HG02642 (cell line): ENCODE results near the gene TNFRSF19.
"Not testable (repeated sequence)": the region's sequence is repeated elsewhere in the genome, so short reads cannot be mapped to it uniquely, and the experiment has no call there.

Source experiments
- ATAC-seq: cut with Tn5 transposase; IDR thresholded peaks from one replicate; pipeline ENCODE4 v1.9.1; 2021; ENCODE audit warnings: mild to moderate bottlenecking; ENCODE audit not compliant: unreplicated experiment, poor library complexity

TNFRSF19 gene

DNA sequence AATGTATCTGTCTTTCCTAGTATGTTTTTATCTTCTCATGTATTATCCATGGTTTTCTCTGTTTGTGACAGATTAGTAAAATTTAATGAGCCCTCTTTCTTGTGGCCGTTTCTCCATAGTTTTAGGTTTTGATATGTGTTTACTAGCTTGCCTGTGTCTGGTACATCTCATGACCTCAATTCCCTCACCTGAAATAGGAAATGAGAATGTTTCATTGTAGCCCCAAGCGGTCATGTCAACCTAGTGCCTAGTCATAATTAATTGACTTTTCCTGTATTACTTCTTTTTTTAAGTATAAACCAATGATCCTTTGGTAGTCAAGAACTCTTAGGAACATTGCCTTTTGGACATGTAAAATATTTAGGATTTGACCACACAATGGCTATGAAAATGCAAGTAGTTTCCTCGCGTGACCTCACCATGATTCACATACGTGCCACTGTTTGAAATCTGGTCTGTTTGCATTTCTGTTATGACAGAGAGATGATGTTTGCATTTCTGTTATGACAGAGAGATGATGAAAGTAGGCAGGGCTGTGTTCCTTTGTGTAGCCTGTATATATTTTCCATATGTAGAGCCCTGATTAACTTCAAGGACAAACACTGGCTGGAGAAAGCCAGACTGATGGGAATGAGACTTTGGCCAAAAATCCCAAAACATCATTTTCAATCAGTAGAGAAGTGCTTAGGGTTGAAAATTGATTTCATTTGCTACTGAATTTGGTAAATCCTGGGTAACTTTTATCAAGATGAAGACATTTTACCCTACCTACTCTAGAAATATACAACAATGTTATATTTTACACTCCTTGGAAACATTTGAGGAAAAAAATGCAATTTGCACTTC is 104.8 kb downstream of the TNFRSF19 start:
- ATAC-seq = no peak

DNA sequence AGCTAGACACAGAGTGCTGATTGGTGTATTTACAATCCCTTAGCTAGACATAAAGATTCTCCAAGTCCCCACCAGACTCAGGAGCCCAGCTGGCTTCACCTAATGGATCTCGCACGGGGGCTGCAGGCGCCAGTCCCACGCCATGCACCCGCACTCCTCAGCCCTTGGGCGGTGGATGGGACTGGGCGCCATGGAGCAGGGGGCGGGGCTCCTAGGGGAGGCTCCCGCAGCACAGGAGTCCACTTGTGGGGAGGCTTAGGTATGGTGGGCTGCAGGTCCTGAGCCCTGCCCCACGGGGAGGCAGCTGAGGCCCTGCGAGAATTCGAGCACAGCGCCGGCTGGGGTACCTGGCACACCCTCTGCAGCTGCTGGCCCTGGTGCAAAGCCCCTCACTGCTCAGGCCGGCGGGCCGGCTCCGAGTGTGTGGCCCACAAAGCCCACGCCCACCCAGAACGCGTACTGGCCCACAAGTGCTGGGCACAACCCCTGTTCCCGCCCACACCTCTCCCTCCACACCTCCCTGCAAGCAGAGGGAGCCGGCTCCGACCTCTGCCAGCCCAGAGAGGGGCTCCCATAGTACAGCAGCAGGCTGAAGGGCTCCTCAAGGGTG is 107.6 kb downstream of the TNFRSF19 start:
- not testable (repeated sequence) for ATAC-seq

DNA sequence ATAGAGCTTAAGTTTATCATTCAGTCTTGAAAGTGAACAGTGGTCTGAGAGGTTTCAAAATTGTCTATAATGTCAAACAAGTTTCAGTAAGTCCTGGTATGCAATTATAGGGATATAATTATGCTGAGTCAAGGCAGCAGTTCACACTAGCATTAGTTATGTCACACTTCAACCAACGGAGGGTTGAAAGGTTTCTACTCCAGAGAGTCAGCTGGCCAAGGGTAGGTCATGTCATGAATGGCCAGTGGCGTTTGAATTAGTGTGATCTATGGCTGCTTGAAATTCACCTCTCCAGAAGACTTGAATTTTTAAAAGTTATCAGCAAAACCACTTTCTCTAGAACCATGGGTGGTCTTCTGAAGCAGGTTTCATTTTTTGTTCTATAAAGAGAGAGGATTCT is 108.6 kb downstream of the TNFRSF19 start:
- no peak for ATAC-seq

DNA sequence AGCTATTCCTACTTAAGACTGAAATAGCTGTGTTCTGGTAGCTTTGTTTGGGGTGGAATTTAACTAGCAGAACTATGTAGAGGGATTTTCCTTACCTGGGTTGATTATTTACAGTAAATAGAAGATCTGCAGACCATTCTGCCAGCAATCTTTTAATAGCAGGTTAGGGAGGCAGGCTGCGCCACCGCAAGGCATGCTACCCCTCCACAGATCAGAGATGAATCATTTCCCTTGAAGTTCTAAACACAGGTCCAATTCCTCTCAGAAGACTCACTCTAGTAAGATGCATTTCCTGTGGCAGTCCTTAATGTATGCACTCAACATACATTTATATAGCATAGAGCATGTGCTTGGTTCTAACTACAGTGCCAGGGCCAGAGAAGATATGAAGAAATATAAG is 109.0 kb downstream of the TNFRSF19 start:
- ATAC-seq = no peak

DNA sequence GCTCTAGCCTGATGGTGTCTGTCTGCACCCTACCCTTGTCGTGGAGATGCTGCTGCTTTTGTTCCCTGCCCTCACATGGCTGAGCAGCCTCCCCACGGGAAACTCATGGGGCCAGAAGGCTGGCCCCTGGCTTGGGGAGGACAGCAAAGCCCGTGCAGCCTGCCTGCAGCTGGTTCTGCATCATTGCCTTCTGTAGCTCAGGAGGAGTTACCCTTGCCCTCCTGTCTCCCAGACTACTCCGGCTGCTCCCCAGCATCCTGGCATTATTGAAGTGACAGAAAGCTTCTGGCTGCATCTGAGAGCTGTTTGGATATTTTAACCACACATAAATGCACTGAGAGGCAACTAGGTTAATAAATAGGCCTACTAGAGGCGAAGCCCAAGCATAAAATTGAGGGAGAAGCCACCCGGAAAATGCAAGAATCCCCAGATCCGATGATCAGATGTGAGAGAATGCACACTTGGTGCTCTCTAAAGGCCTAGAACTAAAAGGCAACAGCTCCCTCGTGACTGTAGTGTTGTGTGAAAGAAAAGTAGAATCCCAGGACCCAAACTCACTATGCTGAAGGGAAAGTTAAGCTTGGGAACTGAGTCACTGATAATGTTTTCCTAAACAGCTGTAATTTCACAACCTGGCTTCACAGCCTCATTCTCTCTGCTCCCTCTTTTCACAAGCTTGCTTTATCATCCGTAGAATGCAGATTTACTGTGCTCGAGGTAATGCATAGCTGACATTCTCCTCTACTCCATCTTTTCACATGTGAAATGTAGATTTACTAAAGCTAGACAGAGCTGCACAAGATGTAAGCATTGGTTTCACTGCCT is 110.8 kb downstream of the TNFRSF19 start:
- no peak for ATAC-seq

DNA sequence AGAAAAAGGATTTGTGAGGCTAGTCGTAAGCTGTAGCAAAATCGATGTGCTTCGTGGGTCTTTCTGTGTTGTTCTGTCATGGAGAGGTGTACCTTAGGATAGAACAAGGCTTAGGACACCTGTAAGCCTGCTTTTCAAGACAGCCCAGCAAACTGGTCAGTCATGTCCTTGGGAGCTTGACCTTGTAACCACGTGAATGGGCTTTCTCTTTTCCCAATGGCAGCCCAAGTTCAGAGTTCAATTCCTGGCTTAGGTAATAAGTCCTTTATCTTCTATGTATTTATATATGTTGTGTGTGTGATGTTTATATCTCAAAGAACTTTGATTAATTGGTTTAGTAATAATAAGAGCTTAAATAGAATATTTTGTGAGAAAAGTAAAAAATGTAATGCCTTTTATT is 112.9 kb downstream of the TNFRSF19 start:
- ATAC-seq = no peak

DNA sequence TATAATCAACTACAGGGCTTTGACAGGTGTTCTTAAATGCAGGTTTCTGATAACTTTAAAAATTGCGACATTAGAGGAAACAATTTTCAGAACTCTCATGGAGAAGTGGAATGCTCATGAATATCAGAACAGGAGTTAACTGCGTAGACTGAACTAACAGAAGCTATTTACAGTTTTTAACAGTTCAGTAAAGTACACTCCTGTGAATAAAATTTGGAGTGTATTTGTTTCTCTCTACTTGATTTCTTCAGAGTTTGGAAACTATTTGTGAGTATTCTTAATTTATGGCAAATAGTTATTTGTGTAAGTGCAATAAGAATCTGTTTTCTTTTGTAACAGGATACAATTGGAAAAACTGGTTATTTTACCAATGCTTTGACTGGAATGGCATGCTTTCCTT is 114.4 kb downstream of the TNFRSF19 start:
- no peak for ATAC-seq

DNA sequence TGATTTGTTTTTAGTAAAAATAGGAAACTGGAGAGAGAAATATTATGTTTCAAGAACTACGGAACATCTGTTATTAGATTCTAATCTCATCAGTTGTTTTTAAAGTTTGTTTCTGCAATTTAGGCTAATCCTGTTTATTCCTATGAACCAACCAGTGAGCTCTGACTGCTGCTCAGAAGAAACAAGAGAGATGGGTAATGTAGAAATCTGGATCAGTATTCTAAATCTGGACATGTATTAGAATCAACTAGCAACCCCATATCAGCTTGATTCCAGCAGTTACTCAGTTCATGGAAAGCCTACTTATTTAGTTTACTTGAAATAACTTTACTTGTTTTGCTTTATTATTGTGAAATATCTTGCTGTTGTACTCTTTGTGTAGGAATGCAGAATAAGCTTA is 115.2 kb downstream of the TNFRSF19 start:
- no peak for ATAC-seq

DNA sequence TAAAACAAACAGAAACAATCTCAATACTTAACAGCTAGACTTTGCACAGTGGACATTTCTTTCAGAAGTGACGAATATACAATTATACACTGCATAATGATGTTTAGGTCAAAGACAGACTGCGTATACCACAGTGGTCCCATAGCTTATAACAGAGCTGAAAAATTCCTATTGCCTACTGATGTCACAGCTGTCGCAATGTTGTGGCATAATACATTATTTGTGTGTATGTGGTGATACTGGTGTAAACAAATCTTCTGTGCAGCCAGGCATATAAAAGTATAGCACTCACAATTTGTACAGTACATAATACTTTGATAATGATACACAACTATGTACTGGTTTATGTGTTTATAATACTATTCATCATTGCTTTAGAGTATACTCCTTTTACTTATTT is 116.7 kb downstream of the TNFRSF19 start:
- no peak for ATAC-seq

DNA sequence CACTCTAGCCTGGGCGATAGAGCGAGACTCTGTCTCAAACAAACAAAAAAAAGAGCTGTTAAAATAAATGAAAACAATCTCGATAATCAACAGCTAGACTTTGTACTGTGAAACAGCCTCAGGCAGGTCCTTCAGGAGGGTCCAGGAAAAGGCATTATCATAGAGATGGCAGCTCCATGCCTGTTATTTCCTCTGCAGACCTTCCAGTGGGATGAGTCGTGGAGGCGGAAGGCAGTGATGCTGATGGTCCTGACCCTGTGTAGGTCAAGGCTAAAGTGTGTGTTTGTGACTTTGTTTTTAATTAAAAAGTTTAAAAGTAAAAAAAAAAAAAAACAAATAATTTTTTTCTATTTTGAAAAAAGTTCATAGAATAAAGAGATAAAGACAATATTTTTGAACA is 117.4 kb downstream of the TNFRSF19 start:
- ATAC-seq = no peak

DNA sequence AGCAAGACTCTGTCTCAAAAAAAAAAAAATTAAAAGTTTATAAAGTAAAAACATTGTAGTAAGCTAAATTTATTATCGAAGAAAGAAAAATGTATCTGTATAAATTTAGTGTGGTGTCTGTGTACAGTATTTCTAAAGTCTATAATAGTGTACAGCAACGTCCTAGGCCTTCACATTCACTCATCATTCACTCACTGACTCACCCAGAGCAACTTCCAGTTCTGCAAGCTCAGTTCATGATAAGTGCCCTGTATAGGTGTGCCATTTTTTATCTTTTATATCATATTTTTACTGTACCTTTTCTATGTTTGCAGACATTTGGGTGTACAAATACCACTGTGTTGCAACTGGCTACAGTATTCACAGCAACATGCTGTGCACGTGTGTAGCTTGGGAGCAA is 118.1 kb downstream of the TNFRSF19 start:
- ATAC-seq = no peak

DNA sequence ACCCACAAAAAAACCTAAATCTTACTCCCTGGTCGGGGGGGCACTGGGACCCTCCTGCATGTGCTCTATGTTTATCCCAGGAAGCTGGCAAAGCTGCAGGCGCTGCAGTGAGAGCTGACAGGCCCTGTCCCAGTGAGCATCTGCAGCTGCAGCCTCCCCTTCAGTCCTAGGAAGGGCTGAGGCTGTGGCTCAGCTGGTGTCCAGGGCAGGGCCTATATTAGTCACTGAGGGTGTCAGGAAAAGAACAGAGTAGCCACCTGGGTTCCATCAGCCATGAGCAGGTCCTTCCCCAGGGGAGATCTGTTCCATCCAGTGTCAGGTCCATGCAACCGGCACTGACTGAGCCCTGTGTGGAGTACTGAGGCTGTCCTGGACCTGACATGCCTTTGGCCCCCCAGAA is 120.5 kb downstream of the TNFRSF19 start:
- no peak for ATAC-seq

DNA sequence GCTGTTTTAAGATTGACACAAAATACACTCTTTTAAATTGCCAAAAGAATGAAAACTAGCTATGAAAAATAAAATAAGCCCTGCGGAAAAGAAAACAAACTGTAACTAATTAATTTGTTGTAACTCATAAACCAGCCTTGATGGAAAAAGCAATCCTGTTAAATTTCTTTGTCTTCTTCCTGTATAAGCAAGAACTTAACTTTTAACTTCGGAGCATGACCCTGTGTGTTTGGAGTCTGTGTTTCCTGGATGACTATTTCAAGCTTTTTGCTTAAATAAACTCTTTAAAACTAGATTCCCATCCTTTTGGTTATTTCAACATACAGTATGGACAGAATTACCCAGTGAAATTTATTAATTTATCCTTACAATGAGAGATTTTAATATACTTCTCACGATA is 122.6 kb downstream of the TNFRSF19 start:
- ATAC-seq = no peak

DNA sequence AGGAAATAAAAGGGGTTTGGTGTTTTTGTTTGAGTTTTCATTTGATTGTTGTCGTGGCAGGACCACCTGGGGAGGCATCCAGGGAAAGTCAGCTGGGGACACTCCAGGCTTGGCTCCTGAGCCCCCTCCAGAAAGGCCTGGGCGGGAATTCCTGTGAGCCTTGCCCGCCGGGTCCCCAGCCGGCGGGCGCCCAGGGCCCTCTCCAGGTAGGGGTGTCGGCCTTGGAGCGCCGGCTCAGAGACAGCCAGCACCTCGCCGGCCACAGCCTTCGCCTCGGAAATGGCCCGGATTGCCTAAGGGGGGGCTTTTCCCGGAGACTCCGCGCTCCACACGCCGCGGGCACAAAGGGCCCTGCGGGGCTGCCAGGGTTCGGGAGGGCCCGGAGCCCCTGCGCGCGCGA is 125.0 kb downstream of the TNFRSF19 start:
- ATAC-seq = no peak

DNA sequence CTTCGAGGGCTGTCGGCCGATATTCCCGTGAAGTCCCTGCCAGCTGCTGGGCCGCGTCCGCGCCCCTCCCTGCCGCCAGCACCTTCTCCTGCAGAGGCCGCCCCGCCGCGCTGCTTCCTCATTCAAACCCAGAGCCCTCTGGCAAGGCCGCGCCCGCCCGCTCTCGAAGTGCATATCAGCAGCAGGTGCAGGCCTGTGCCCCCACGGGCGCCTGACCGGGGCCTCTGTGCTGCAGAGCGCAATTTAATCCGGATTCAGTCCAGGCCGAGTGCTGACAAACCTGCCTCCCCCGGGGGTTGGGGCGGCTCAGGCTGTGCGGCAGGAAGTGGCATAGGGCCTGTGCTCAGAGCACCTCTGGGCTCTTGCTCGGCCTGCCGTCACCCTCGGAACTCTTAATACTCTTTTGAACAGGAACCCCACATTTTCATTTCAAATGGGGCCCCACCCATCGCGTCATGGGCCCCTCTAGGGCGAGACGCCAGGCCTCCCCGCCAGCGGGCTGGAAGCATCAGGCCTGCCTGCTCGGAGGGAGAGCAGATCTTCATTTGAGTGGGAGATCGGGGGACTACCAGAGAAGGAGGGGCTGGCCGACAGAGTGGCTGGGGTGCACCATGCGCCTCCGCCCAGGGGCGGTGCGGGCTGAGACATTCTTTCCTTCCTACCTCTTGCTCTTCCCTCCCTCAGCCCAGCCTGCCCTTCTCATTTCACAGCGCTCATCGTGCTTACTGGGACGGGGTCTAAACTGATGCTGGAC is 125.7 kb downstream of the TNFRSF19 start:
- peak; percentile 97 for ATAC-seq

DNA sequence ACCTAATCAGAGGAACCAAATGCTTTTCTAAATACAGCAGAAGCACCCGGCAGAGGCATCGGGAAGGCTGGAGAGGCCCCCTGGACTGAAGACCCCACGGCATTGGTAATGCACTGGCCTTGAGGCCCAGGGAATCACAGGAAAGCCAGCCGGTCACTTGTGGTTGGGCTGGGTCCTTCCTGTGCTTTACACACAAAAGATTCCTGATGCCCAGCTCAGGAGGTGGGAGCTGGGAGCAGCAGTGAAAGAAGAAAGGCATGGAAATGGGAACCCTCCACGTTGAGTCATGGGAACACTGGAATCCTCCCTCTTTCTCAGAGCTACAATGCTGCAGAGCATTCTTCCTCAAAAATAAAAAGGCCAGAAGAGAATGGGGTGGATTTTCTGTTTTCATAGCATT is 126.4 kb downstream of the TNFRSF19 start:
- no peak for ATAC-seq

DNA sequence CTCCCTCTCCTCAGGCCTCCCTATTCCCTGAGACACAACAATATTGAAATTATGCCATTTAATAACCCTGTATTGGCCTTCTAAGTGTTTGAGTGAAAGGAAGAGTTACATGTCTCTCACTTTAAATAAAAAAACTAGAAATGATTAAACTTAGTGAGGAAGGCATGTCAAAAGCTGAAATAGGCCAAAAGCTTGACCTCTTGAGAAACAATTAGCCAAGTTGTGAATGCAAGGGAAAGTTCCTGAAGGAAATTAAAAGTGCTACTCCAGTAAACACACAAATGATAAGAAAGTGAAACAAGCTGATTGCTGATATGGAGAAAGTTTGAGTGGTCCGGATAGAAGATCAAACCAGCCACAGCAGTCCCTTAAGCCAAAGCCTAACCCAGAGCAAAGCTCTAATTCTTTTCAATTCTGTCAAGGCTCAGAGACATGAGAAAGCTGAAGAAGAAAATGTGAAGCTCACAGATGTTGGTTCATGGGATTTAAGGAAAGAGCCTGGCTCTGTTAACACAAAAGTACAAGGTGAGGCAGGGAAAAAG is 127.6 kb downstream of the TNFRSF19 start:
- no peak for ATAC-seq

DNA sequence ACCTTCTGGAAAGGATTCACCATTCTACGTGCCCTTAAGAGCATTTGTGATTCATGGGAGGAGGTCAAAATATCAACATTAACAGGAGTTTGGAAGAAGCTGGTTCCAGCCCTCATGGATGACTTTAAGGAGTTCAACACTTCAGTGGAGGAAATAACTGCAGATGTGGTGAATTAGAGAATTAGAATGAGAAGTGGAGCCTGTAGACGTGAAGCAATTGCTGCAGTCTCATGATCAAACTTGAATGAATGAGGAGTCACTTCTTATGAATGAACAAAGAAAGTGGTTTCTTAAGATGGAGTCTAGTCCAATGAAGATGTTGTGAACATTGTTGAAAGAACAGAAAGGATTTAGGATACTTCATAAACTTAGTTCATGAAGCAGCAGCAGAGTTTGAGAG is 129.1 kb downstream of the TNFRSF19 start:
- ATAC-seq = no peak

DNA sequence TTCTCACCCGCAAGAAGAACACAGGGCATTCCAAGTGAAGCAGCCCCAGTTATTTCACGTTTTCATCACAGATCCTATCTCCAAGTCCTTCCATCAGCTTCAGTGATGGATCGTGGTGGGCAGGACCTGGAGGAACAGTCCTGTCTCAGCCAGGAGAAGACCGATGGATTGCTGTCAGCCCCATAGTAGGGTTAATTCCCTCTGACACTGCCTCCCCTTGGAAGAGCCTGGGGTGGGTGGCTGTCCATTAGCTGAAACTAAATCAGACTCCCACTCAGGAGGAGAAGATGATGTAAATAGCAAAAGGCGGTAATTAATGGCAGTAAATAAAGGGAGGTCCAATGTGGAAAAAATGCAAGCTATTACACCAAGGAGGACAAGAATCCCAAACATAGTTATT is 131.0 kb downstream of the TNFRSF19 start:
- ATAC-seq = no peak

DNA sequence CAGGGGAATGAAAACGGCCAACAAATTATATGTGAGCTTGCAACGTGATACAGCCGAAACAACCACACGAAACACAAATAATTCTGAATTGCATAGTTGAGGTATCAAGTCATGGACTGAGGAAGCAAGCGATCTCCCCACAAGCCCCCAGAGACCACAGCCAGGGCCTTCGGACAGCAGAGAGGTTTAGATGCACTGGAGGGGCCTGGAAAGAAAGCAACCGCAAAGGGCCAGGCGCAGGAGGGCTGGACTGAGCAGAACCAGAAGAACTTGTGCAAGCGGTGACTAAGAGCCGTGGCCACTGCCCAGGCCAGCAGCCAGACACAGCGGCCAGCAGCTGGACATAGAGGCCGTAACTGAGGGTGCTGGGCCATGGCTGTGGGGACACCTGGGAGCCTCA is 131.4 kb downstream of the TNFRSF19 start:
- ATAC-seq = no peak
